Uterus (tissue), 2 donors: ENCODE data around the gene ZMAT5.

Experiments used
- POLR2A ChIP-seq, 2 donors: fragments of 450-650 bp; IDR thresholded peaks; one replicate each; pipeline ENCODE4 v1.6.1; 2016; ENCODE audit warnings: antibody characterized with exemption in 2 of 2, mild to moderate bottlenecking in 1 of 2, moderate library complexity in 1 of 2
- TF ChIP-seq, protein P1 (sequence below), 4 experiments: fragments of 200-600 bp in 2 of 4; fragments of 450-650 bp in 2 of 4; sonication (generic) in 2 of 4; IDR thresholded peaks; one replicate each; pipeline ENCODE4 v1.5.1; 2016 to 2019; ENCODE audit warnings: antibody characterized with exemption in 4 of 4, mild to moderate bottlenecking in 2 of 4, moderate library complexity in 1 of 4

DNA sequence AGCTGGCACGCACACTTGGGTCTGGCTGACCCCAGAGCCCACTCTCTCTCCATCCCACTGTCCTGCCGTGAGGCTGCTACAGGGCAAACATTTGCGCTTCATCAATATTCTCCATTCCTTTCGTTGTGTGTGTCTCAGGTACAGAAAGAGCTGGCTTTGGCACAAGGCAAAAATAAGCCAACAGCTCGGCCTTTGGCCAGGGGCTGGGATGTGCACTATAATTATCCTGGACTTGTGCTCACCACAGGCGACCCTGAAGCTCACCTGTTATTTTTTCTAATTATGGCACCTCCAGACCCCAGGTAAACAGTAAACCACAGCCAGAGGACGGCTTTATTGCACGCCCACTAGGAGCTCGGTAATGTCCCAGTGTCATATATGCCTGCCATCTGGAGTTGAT is 10.9 kb downstream of the ZMAT5 start:
- TF ChIP-seq, protein P1, sequence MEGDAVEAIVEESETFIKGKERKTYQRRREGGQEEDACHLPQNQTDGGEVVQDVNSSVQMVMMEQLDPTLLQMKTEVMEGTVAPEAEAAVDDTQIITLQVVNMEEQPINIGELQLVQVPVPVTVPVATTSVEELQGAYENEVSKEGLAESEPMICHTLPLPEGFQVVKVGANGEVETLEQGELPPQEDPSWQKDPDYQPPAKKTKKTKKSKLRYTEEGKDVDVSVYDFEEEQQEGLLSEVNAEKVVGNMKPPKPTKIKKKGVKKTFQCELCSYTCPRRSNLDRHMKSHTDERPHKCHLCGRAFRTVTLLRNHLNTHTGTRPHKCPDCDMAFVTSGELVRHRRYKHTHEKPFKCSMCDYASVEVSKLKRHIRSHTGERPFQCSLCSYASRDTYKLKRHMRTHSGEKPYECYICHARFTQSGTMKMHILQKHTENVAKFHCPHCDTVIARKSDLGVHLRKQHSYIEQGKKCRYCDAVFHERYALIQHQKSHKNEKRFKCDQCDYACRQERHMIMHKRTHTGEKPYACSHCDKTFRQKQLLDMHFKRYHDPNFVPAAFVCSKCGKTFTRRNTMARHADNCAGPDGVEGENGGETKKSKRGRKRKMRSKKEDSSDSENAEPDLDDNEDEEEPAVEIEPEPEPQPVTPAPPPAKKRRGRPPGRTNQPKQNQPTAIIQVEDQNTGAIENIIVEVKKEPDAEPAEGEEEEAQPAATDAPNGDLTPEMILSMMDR (IDR thresholded peaks at IDR 0.05), result no peak
- TF ChIP-seq POLR2A (IDR thresholded peaks at IDR 0.05), result no peak
